Right forelimb (tissue), 1 donor: Measurements from ENCODE around the gene TBC1D14.
A peak's percentile ranks its signal among the peaks of the same experiment; 100 is the strongest.

Experiments used
- DNase-seq: peaks from one replicate; pipeline ENCODE4 v3.0.0-alpha.2; 2018

The TBC1D14 gene

DNA sequence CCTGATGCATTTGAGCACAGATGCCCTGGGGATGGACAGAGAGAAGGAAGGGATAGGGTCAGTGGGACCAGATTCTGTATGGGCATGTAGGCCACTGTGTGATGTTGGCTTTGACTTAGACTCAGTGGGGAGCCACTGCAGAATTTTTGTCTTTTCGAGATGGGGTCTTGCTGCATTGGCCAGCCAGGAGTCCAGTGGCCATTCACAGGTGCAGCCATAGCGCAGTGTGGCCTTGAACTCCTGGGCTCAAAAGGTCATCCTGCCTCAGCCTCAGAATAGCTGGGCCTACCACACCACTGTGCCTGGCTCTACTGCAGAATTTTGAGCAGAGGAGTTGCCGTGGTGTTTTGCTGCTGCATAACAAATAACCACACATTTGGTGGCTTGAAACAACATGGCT lies 22.8 kb downstream of the TBC1D14 start:
- no peak for DNase-seq

DNA sequence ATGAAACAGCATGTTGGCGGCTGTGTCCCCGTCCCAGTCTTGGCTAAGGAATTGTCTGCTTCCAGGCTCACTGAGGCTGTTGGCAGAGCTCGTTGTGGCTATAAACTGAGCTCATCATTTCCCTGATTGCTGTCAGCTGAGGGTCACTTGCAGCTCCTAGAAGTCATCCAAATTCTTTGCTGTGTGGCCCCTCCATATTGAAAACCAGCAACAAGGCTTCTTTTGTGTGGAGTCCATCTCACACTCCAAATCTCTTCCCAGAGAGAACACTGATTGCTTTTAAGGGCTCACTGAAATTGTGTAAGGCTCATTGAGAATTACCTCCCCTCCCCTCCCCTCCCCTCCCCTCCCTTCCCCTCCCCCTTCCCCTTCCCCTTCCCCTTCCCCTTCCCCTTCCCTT lies 23.3 kb downstream of the TBC1D14 start:
- DNase-seq = no peak

DNA sequence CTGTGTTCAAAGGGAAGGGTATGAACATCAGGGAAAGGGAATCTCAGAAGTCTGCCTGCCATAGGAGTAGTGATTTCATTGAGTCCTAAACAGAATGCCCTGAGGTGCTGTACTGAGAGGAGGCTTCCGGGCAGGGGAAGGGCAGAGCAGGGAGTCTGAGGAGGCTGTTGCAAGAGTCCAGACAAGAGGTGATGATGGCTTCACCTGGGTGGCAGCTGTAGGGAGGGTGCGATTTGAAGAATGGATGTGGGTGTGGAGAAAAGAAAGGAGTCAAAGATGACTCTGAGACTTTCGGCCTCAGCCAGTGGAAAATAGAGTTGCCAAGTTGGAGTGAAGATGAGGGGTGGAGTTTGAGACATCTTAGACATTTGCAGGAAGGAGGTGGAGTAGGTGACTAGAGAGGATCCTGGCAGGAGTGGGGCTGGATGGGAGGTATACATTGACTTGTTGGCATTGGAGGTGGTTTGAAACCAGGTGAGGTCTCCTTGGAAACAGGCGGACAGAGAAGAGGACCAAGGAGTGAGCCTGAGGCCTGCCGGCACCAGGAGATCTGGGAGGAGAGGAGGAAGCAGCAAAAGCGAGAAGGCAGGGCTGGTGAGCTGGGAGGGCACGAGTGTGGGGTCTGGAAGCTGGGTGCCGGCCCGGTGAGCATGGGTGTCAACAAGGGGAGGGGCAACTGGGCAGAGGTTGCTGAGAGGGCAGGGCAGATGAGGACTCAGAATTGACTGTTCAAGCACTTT lies 24.2 kb downstream of the TBC1D14 start:
- DNase-seq = no peak

DNA sequence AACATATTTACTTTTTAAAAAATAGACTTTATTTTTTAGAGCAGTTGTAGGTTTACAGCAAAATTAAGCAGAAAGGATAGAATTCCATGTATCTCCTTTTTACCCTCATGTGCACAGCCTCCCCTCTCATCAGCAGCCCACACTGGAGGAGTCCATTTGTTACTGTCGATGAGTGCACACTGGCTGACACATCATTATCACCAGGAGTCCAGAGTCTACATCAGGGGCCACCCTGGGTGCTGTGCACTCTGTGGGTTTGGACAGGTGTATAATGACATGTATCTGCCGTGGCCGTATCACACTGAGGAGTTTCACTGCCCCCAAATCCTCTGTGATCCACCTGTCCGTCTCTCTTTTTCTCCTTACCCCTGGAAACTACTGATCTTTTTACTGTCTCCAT lies 26.3 kb downstream of the TBC1D14 start:
- DNase-seq = no peak

DNA sequence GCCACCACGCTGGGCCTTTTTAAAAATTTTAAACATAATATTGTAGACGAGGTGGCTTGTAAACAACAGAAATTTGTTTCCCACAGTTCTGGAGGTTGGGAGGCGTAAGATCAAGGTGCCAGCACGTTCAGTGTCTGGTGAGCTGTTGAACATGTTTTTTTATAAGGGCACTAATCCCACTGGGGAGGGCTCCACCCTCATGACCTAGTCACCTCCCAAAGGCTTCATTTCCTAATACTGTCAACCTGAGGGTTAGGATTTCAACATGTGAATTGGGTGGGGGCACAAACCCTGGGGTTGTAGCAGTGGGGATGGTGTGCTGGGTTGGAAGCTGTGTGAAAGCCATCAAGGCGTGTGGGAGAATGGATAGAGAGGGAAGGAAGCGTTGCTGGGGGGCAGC lies 27.6 kb downstream of the TBC1D14 start:
- DNase-seq = no peak

DNA sequence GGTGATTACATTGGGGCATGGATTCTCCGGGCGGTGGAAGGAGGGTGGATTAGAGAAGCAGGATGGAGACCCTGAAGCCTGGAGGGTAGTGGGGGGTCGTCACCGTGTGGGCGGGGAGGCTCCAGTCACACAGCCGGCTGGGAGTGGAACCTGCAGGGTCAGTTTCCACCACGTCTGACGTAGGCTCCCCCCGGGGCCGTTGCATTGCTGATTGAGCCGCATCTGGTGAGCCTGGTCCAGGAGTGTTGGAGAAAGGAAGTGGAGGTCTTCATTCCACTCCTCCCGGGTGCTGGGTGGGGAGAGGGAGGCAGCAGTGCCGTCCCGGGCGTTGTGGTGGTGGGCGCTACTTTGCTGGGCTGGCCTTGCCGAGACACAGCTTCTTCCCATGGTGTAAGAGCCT lies 28.1 kb downstream of the TBC1D14 start:
- no peak for DNase-seq

DNA sequence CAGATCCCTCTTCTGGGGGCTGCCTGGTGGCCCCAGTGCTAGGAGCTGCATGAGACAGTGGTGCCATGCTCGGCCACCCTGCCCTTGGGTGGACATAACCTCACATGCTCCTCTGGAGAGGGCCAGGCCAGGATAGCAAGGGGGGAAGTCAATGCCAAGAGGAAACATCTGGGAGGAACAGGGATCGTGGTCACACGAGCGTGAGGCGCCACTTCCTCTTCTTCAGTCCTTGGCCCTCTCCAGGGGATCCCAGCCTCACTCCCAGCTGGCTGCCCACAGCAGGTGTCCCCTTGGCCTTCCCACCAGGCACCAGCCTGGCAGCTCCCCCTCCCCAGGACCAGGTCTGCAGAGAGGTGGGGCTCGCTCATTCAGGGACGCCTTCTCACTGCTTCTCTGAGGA lies 28.6 kb downstream of the TBC1D14 start:
- DNase-seq = no peak

DNA sequence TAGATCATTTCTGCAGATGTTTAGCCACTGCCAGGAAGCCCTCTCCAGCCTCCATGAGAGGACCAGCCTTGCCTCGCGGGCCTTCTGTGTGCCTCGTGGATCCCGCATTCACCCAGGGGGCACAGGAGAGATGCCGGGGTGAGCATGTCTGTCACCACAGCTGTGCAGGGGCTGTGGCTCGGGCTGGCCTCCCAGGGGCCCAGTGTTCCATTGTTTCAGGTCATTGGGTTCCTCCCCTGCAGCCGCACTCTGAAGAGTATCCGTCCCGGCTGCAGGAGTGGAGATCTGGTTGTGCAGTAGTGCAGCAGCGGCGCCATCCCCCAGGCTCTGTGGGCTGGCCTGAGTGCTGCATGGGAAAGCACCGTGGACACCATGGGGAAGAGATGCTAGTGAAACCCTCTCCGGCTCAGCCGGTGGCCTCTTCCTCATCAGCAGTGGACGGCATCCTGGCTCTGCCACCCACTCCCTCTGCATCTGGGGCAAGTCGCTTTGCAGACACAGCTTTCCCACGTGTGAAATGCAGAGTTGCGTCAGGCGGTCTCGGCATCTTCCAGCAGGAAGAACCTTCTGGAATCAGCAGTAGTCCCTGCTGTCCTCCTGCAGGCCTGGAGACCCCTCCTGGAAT lies 29.1 kb downstream of the TBC1D14 start:
- DNase-seq = no peak

DNA sequence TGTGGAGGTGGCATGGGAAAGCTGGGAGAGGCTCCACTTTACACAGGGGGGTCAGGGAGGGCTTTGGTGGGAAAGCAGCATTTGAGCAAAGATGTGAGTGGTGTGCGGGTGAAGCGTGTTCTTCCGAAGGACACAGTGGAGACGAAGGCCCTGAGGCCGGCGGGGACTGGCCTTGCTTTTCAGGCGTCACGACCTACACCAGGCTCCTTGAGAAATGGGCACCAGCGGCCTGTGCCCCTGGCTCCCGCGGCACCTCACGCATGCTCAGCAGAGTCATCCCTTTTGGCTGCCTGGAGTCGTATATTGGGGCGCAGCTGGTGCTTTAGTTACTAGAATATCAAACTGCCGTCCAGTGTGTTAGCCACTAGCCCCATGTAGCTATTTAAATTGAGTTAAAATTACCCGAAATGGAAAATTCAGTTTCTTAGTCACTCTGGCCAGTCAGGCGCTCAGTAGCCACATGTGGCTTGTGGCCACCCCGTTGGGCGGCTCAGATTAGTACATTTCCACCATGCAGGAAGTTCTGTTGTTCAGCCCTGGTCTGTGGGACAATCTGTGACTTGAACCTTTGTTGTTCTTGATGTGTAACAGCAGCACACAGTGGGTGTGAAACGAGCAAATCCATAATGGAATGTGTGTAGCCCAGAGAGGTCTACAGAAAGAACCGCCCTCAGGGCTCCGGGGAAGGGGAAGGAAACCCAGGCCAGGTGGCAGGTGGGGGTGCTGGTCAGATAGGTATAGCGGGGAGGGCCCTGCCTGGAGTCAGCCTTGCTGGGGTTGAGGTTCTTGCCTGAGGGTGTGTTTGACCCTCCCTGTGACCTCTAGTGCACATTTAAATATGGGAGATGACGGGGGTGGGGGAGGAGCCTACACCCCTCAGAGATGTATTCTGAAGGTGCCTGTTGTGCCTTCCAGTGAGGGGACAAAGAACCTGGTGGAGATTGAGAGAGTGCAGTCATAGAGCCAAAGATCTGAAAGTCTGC lies 30.4 kb downstream of the TBC1D14 start:
- DNase-seq = no peak

DNA sequence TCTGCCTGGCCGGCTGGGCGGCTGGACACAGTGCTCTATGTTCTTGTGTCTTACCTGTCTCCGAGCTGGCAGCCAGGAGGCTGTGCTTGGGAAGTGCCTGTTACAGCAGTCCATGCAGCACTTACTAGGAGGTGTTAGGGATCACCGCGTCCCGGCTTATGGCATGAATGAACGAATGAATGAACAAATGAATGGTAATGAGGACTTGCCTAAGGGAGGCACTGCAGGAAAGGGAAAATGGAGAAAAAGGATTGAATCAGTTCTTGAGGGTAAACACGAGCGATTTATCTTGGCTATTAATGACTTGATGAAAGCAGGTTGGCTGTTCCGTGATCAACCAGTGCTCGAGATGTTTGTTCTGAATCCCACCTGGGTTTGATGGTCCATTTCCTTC lies 31.1 kb downstream of the TBC1D14 start:
- no peak for DNase-seq

DNA sequence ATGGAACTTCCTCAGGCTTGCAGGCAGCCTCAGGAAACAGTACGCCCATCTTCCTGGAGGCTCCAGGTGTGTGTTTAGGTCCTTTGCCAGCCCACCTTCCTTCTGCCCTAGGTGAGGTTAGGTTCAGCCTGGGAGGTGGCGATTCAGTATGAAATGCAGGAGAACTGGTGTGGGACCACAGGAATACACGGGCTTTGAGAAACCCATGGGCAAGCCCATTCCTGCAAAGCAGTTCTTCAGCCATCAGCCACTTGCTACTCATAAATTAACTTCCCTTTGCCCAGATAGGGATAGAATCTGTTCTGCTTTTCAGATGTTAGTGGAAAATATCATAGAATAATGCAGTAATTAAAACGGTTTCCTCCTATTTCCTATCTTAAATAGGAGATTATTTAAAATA lies 32.2 kb downstream of the TBC1D14 start:
- DNase-seq = no peak

DNA sequence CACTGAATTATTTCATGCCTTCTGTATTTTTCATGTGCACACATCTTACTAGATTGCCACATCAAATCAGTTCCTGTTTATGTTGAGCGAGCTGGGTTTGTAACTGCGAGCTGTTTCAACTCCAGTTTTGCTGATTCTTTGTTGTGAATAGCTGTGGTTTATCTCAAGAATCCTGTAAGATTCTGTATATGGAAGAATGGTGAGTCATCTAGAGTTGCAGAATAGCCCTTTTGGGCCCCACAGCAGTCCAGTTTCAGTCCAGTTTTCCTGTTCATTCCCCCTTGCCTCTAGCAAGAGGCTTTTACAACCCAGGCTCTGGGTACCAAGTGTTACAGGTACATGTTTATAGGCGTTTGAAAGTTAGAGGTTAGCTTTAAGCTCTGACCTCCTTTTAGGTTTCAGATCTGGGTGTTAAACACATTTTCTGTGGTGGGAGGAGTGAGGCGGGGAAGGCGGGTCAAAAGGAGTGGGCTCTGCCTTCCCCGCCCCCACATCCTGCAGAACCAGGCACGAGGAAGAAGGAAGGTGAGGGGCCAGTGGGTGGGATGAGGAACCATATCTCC lies 32.7 kb downstream of the TBC1D14 start:
- DNase-seq = no peak

DNA sequence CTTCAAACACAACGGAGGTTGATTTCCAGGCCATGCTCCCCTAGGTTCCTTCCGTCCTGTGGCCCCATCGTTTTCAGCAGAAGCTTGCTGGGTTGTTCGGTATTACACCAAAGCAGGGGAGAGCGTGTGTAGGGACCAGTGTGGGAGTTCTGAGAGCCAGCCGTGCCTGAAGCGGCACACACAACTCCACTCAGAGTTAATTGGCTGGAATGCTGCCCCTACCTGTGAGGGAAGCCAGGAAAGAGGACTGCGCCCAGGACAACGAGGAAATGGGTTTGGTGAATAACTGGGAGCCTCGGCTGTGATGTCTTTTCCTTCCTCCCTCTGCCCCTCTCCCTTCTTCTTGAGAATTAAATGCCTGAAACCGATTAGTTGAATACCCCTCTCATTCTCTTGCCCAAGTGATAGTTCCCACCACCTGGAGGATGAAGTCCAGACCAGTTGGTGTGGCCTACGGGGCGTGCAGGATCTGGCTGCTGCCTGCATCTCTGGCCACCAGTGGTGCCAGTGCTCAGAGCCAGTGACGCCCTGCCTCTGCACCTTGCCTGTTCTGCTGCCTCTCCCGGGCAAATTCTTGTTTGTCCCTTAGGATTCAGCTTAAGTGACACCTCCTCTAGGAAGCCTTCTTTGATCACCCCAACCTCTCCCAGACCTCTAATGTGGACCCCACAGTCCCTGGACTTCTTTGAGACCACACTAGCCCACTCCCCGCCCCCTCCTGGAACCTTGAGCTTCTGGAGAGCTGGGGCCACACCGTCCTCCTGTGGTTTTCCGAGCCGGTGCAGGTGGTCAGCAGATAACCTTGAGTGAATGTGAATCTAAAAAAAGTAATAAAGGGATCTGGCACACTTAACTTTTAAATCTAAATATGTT lies 33.6 kb downstream of the TBC1D14 start:
- no peak for DNase-seq

DNA sequence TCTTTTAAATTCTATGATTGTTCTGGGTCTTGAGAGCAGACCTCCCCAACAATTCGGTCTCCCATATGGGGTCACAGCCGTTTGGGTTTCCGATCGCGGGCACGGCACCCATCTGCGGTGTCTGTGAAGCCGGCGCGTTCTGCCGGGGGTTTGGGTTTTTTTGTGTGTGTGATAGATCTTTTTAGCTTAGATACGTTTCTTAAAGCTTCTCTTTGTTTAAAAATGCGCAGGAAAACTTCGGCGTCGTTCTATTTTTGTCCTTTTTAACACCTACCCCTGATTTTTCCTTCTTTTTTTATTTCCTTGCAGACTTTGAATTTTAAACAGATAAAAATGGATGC lies 34.2 kb downstream of the TBC1D14 start:
- no peak for DNase-seq

DNA sequence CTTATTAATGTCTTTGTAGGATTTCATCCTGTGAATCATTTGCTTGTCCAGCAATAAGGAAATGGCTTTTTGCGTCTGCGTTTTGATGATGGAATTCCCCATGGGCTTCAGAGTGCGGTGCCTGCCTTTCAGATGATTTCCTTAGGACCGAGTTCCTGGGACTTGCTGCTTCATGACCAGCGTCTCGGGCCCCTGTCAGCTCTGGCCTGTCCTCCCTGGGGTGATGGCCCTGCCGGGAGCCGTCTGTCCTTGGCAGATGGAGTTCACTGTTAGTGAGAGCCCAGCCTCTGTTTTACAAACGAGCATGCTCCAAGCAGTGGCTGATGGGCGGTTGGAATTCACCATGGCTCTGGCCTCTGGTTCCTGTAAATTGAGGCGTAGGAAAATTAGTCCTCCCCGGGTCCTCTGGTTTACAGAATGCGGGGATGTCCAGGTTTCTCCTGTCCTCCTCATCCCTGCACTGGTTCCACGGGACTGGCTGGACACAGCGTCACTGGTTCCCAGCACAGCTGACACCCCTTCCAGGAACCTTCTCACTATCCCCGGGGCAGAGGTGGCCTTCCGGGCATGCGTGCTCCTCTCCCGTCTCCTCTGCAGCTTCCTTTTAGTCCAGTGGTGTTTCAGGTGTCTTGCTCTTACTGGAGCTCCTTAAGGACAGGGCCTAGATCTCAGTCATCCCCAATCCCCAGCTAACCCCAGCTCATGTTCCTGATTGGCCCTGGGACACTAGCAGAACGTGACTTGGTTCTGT lies 34.9 kb downstream of the TBC1D14 start:
- DNase-seq = no peak

DNA sequence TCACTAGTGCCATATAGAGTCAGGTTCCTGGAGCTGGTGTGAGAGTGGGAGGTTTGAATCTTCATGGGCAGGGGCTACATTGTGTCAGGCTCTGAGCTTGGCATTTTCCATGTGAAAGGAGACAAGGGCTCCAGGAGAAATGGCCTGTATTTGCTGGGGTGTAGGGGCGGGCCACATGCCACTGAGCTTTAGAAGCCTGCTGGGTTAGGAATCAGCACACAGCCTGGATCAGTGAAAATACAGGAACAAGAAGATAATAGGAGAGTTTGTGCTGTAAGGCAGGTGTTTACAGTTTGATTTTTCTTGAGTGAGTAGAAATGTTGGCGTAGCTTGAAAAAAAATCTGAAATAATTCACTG lies 35.4 kb downstream of the TBC1D14 start:
- DNase-seq = no peak

DNA sequence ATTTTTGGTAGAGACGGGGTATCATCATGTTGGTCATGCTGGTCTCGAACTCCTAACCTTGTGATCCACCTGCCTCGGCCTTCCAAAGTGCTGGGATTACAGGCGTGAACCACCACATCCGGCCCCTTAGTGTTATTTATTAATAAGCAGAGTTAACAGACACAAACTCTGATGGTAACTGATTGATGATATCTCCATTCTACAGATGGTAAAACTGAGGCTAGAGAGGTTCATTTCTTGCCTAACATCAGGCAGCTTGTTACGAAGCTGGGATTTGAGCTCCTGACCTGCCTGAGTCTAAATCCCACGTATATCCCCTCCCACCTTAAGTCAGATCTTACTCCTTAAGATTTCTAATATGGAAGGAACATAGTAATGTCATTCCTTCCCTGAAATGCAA lies 36.9 kb downstream of the TBC1D14 start:
- DNase-seq = no peak

DNA sequence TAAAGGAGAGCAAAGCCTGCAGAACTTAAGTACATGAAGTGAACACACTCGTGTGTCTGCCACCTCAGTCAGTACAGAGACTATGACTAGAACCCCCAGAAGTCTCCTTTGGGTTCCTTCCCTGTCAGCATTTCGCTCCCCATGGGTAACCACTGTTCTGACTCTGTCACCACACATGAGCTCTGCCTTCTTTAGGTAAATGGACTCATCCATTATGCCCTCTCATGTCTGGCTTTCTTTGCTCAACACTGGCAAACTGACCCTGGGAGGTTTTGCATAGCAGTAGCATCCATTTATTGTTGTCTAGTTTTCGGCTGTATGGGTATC lies 38.5 kb downstream of the TBC1D14 start:
- no peak for DNase-seq

DNA sequence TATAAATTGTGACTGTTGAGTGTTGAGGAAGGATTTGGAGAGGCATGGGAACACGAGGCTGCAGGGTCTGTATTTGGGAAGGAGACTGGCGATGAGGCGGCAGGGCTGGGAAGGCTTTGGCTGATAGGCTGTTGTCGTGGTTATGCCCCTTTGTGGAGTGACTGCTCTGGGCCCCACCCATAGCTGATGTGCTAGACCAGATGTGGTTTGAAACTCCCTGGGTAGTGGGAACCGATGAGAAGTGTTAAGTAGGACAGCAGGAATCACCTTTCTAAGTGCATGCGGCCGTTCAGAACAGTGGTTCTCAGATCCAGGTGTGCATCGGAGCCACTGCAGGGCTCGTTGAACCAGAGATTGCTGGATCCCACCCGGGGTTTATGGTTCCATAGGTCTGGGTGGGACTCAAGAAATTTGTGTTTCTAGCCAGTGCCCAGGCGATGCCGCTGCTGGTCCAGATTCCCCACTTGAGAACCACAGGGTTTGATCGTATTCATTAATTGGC lies 42.3 kb downstream of the TBC1D14 start:
- DNase-seq = no peak

DNA sequence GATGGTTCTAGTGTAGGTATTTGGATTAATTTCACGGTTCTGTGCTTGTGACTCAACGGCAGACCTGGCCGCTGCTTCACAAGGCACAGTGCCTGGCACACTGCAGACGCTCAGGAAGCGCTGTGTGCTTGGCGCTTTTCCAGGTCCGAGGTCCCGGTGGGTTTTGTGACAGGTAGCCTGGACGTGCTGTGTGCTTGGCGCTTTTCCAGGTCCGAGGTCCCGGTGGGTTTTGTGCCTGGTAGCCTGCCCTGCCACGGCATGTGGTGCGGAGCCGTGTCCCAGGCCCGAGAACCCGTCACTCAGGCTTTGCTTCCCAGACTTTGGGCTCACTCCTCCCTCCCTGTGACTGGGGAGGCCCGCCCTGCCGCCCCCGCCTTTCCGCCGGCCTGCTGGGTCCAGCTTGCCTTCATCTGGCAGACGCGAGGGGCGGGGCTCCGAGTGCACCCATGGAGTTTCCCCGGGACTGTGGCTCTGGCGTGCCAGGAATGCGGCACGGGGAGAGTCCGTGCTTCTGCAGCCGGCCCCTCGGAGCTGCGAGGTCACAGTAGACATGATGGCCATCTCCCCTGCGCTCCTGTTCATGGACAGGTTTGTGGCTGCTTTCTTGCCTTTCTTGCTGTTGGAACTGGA lies 44.2 kb downstream of the TBC1D14 start:
- peak; percentile 71 for DNase-seq

DNA sequence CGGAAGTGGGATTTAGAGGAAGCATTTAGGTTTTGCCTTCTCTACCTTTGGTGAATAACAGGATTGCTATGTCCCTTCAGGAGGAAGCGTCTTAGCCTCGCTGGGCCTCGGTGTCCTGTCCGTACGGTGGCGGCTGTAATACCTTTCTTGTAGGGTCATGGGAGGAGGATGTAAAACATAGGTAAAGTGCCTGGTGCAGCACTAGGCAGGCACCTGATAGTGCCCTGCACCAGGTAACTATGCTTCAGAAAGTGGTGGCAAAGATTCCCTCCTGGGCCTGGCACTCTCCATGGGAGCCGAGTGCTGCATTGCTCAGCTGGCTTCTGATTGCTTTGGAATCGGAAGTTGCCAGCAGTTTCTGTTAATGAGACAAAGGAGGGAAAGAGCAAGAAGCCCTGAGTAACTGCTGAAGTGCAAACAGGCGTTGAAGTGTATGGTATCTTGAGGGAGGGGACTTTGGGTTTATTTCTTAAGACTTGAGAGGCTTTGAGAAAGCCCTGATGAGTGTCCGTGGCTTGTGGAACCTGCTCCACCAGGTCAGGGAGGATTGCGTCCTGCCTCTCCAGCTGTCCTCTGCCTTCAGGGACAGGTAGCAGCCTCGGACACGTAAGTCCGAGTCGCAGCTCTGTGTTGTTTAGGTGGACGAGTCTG lies 45.8 kb downstream of the TBC1D14 start:
- DNase-seq = no peak
